ENCODE results near the gene C1orf167.

Gene C1orf167

GRCh38 chr1:11787251-11787803 is 25.3 kb downstream of the C1orf167 start:
- no peak for DNase-seq

- DNase-seq, result no peak
Observed at GRCh38 chr1:11787804-11788436, 25.9 kb downstream of the C1orf167 start.

GRCh38 chr1:11788549-11789053 is 26.6 kb downstream of the C1orf167 start:
- no peak for DNase-seq

GRCh38 chr1:11789126-11790067 is 27.4 kb downstream of the C1orf167 start:
- no peak for DNase-seq

- DNase-seq, result no peak
Observed at GRCh38 chr1:11790101-11790879, 28.3 kb downstream of the C1orf167 start.

- no peak for DNase-seq
Observed at GRCh38 chr1:11790880-11791715, 29.1 kb downstream of the C1orf167 start.

- DNase-seq, result no peak
Observed at GRCh38 chr1:11792106-11792505, 30.1 kb downstream of the C1orf167 start.

- DNase-seq, result no peak
Observed at GRCh38 chr1:11793819-11794218, 31.8 kb downstream of the C1orf167 start.

GRCh38 chr1:11794446-11795237 is 32.6 kb downstream of the C1orf167 start:
- DNase-seq, result no peak

GRCh38 chr1:11795238-11795890 is 33.4 kb downstream of the C1orf167 start:
- DNase-seq, result no peak

GRCh38 chr1:11796036-11796828 is 34.2 kb downstream of the C1orf167 start:
- DNase-seq, result no peak

GRCh38 chr1:11797525-11798216 is 35.7 kb downstream of the C1orf167 start:
- DNase-seq, result no peak

- DNase-seq, result no peak
Observed at GRCh38 chr1:11799099-11799498, 37.1 kb downstream of the C1orf167 start.

GRCh38 chr1:11799896-11800295 is 37.9 kb downstream of the C1orf167 start:
- DNase-seq, result no peak

- no peak for DNase-seq
Observed at GRCh38 chr1:11800391-11800755, 38.4 kb downstream of the C1orf167 start.

- no peak for DNase-seq
Observed at GRCh38 chr1:11800756-11801433, 38.9 kb downstream of the C1orf167 start.

GRCh38 chr1:11802616-11802972 is 40.6 kb downstream of the C1orf167 start:
- DNase-seq, result no peak

Measured in NCI-H1694 (cell line).